ENCODE data around the gene C16orf46. TPM values are rescaled to one million over a fixed set of nuclear protein-coding genes. Genes with fewer than 3 reads are reported as not detected.

The C16orf46 gene
- total and polyA plus RNA-seq, 4 donors: 0.08 to 1.4 (median 0.45) TPM

DNA sequence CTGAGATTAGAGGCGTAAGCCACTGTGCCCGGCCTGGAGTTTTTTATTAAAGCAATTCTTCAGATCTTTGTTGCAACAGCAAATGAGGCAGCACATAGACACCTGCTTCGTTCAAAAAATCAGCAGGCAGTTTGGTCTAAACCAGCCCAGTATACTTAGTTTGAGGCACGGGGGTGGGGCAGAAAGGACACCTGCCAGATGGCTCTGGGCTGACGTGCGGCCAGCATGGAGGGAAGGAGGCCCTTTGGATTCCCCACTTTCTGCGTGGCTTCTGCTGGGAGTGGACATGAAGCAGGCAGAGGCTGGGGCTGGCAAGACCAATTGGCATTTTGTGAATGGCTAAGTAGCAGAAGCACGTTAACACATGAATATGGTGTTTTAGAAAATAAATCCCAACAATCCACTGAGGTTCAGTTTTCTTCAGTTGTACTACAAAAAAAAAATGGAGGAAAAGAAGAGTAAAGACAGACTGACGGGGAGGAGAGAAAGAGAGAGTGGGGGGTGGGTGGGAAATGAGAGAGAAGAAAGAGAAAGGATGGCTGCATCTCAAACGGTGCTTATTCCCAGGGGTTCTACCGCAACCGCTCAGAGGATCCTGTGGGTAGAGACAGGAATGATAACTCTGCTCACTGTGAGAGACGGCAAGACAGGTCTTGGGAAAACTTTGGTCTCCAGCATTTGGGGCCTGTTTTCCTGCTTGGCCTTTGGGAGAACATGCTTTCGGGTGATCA lies 16.3 kb downstream of the C16orf46 start:
- H3K9me3 ChIP-seq (ENCODE audit: control insufficient read depth in 4 of 4, low read length in 3 of 4): no peaks in the 10 kb centered on the region
- no peak overlapping the region for H3K27ac ChIP-seq (ENCODE audit: low read depth in 1 of 2, low read length in 2 of 2)
- WGBS: 91% methylated on average over 14 of the region's 14 CpGs
- H3K27me3 ChIP-seq (ENCODE audit: control insufficient read depth in 4 of 4, insufficient read depth in 4 of 4, low read length in 3 of 4): no peaks in the 10 kb centered on the region
- H3K36me3 ChIP-seq (ENCODE audit: control insufficient read depth in 4 of 4, insufficient read depth in 3 of 4, low read depth in 1 of 4, low read length in 3 of 4): no peaks in the 10 kb centered on the region
- no peak overlapping the region for H3K9ac ChIP-seq (ENCODE audit: low read depth in 1 of 2, low read length in 2 of 2)
- no peaks in the 10 kb centered on the region for H3K4me1 ChIP-seq (ENCODE audit: control insufficient read depth in 4 of 4, insufficient read depth in 4 of 4, low read length in 3 of 4)
- H3K4me3 ChIP-seq (ENCODE audit: low read depth in 1 of 3, low read length in 3 of 3): no peak overlapping the region
- TF ChIP-seq GABPA (IDR thresholded peaks at IDR 0.05 in 1 of 2, conservative IDR thresholded peaks at IDR 0.05 in 1 of 2) (no peak), YY1 (IDR thresholded peaks at IDR 0.05) (no peak), FOXA1 (IDR thresholded peaks at IDR 0.05) (no peak)
- TF ChIP-seq, protein P1, sequence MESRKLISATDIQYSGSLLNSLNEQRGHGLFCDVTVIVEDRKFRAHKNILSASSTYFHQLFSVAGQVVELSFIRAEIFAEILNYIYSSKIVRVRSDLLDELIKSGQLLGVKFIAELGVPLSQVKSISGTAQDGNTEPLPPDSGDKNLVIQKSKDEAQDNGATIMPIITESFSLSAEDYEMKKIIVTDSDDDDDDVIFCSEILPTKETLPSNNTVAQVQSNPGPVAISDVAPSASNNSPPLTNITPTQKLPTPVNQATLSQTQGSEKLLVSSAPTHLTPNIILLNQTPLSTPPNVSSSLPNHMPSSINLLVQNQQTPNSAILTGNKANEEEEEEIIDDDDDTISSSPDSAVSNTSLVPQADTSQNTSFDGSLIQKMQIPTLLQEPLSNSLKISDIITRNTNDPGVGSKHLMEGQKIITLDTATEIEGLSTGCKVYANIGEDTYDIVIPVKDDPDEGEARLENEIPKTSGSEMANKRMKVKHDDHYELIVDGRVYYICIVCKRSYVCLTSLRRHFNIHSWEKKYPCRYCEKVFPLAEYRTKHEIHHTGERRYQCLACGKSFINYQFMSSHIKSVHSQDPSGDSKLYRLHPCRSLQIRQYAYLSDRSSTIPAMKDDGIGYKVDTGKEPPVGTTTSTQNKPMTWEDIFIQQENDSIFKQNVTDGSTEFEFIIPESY (IDR thresholded peaks at IDR 0.05): no peak
- TF ChIP-seq, protein P2, sequence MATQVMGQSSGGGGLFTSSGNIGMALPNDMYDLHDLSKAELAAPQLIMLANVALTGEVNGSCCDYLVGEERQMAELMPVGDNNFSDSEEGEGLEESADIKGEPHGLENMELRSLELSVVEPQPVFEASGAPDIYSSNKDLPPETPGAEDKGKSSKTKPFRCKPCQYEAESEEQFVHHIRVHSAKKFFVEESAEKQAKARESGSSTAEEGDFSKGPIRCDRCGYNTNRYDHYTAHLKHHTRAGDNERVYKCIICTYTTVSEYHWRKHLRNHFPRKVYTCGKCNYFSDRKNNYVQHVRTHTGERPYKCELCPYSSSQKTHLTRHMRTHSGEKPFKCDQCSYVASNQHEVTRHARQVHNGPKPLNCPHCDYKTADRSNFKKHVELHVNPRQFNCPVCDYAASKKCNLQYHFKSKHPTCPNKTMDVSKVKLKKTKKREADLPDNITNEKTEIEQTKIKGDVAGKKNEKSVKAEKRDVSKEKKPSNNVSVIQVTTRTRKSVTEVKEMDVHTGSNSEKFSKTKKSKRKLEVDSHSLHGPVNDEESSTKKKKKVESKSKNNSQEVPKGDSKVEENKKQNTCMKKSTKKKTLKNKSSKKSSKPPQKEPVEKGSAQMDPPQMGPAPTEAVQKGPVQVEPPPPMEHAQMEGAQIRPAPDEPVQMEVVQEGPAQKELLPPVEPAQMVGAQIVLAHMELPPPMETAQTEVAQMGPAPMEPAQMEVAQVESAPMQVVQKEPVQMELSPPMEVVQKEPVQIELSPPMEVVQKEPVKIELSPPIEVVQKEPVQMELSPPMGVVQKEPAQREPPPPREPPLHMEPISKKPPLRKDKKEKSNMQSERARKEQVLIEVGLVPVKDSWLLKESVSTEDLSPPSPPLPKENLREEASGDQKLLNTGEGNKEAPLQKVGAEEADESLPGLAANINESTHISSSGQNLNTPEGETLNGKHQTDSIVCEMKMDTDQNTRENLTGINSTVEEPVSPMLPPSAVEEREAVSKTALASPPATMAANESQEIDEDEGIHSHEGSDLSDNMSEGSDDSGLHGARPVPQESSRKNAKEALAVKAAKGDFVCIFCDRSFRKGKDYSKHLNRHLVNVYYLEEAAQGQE (IDR thresholded peaks at IDR 0.05): no peak
- TF ChIP-seq, protein P3, sequence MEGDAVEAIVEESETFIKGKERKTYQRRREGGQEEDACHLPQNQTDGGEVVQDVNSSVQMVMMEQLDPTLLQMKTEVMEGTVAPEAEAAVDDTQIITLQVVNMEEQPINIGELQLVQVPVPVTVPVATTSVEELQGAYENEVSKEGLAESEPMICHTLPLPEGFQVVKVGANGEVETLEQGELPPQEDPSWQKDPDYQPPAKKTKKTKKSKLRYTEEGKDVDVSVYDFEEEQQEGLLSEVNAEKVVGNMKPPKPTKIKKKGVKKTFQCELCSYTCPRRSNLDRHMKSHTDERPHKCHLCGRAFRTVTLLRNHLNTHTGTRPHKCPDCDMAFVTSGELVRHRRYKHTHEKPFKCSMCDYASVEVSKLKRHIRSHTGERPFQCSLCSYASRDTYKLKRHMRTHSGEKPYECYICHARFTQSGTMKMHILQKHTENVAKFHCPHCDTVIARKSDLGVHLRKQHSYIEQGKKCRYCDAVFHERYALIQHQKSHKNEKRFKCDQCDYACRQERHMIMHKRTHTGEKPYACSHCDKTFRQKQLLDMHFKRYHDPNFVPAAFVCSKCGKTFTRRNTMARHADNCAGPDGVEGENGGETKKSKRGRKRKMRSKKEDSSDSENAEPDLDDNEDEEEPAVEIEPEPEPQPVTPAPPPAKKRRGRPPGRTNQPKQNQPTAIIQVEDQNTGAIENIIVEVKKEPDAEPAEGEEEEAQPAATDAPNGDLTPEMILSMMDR (IDR thresholded peaks at IDR 0.05; ENCODE audit: low read depth, low read length, missing input control): no peak
- TF ChIP-seq, protein P4, sequence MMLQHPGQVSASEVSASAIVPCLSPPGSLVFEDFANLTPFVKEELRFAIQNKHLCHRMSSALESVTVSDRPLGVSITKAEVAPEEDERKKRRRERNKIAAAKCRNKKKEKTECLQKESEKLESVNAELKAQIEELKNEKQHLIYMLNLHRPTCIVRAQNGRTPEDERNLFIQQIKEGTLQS (IDR thresholded peaks at IDR 0.05): no peak
- no peak for DNase-seq (ENCODE audit: low spot score)

DNA sequence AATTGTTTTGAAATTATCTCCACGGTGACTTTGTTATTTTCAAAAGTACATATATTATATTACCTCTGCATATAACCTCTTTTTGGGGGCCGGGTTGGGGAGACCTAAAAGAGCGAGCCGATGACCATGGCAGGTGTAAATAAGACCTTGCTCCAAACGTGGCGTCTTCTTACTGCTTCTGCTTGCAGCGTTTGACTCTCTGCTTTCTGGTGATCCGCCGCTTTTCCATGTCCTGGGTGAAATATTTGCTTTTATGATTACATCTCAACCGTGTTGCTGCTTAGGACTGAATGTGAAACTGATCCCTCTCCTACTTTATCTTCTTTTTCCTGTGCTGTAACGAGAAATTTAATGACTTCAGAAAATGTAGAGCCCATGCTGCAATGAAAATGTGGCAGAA lies 23.3 kb downstream of the C16orf46 start:
- Histone ChIP-seq H3K9me3 (ENCODE audit: control insufficient read depth in 4 of 4, low read length in 3 of 4) (no peaks in the 10 kb centered on the region), H3K36me3 (ENCODE audit: control insufficient read depth in 4 of 4, insufficient read depth in 3 of 4, low read depth in 1 of 4, low read length in 3 of 4) (no peaks in the 10 kb centered on the region), H3K27ac (ENCODE audit: low read depth in 1 of 2, low read length in 2 of 2) (no peak overlapping the region), H3K4me1 (ENCODE audit: control insufficient read depth in 4 of 4, insufficient read depth in 4 of 4, low read length in 3 of 4) (no peaks in the 10 kb centered on the region), H3K9ac (ENCODE audit: low read depth in 1 of 2, low read length in 2 of 2) (no peak overlapping the region), H3K27me3 (ENCODE audit: control insufficient read depth in 4 of 4, insufficient read depth in 4 of 4, low read length in 3 of 4) (no peaks in the 10 kb centered on the region), H3K4me3 (ENCODE audit: low read depth in 1 of 3, low read length in 3 of 3) (no peak overlapping the region)
- 88% methylated on average over 11 of the region's 11 CpGs for WGBS
- DNase-seq (ENCODE audit: low spot score): no peak
- TF ChIP-seq HNF4G (IDR thresholded peaks at IDR 0.05) (no peak), SP1 (IDR thresholded peaks at IDR 0.05) (no peak), EGR1 (IDR thresholded peaks at IDR 0.05; ENCODE audit: low read depth in 2 of 2) (no peak), FOXA2 (IDR thresholded peaks at IDR 0.05) (no peak), YY1 (IDR thresholded peaks at IDR 0.05) (no peak), FOXA1 (IDR thresholded peaks at IDR 0.05) (no peak), NR2F2 (IDR thresholded peaks at IDR 0.05) (no peak), JUND (IDR thresholded peaks at IDR 0.05) (no peak), HNF4A (conservative IDR thresholded peaks at IDR 0.05) (no peak), TAF1 (conservative IDR thresholded peaks at IDR 0.05) (no peak), GABPA (IDR thresholded peaks at IDR 0.05 in 1 of 2, conservative IDR thresholded peaks at IDR 0.05 in 1 of 2) (no peak), RAD21 (IDR thresholded peaks at IDR 0.05) (no peak)
- TF ChIP-seq, protein P5, sequence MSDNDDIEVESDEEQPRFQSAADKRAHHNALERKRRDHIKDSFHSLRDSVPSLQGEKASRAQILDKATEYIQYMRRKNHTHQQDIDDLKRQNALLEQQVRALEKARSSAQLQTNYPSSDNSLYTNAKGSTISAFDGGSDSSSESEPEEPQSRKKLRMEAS (IDR thresholded peaks at IDR 0.05): no peak
- TF ChIP-seq, protein P3 (IDR thresholded peaks at IDR 0.05; ENCODE audit: low read depth, low read length, missing input control): no peak
- TF ChIP-seq, protein P1 (IDR thresholded peaks at IDR 0.05): no peak
- TF ChIP-seq, protein P4 (IDR thresholded peaks at IDR 0.05): no peak

All from liver (tissue), 9 donors.